Measurements from ENCODE around the gene MAN2A2.

MAN2A2 gene

GRCh38 chr15:90938261-90938660 is 35.2 kb downstream of the MAN2A2 start:
- Histone ChIP-seq H3K9me3 (ENCODE audit: control insufficient read depth, low read length) (no peaks in the 10 kb centered on the region), H3K9ac (ENCODE audit: low read length) (no peak overlapping the region), H3K4me1 (ENCODE audit: control insufficient read depth, insufficient read depth, low read length) (peaks cover 20% of the 10 kb centered on the region), H3K36me3 (ENCODE audit: control insufficient read depth, insufficient read depth, low read length) (peaks cover 24% of the 10 kb centered on the region), H3K4me3 (ENCODE audit: low read length) (no peak overlapping the region), H3K27me3 (ENCODE audit: control insufficient read depth, insufficient read depth, low read length) (no peaks in the 10 kb centered on the region)

GRCh38 chr15:90939756-90940155 is 36.7 kb downstream of the MAN2A2 start:
- no peak overlapping the region for H3K9ac ChIP-seq (ENCODE audit: low read length)
- no peaks in the 10 kb centered on the region for H3K27me3 ChIP-seq (ENCODE audit: control insufficient read depth, insufficient read depth, low read length)
- no peak overlapping the region for H3K4me3 ChIP-seq (ENCODE audit: low read length)
- no peaks in the 10 kb centered on the region for H3K9me3 ChIP-seq (ENCODE audit: control insufficient read depth, low read length)
- peaks cover 24% of the 10 kb centered on the region for H3K36me3 ChIP-seq (ENCODE audit: control insufficient read depth, insufficient read depth, low read length)
- peaks cover 11% of the 10 kb centered on the region for H3K4me1 ChIP-seq (ENCODE audit: control insufficient read depth, insufficient read depth, low read length)

GRCh38 chr15:90941038-90941437 is 37.9 kb downstream of the MAN2A2 start:
- Histone ChIP-seq H3K4me1 (ENCODE audit: control insufficient read depth, insufficient read depth, low read length) (peaks cover 5% of the 10 kb centered on the region), H3K36me3 (ENCODE audit: control insufficient read depth, insufficient read depth, low read length) (peaks cover 24% of the 10 kb centered on the region), H3K9ac (ENCODE audit: low read length) (no peak overlapping the region), H3K9me3 (ENCODE audit: control insufficient read depth, low read length) (no peaks in the 10 kb centered on the region), H3K4me3 (ENCODE audit: low read length) (no peak overlapping the region), H3K27me3 (ENCODE audit: control insufficient read depth, insufficient read depth, low read length) (no peaks in the 10 kb centered on the region)

- no peaks in the 10 kb centered on the region for H3K9me3 ChIP-seq (ENCODE audit: control insufficient read depth, low read length)
- H3K36me3 ChIP-seq (ENCODE audit: control insufficient read depth, insufficient read depth, low read length), result peaks cover 20% of the 10 kb centered on the region
- no peaks in the 10 kb centered on the region for H3K27me3 ChIP-seq (ENCODE audit: control insufficient read depth, insufficient read depth, low read length)
- no peak overlapping the region for H3K4me3 ChIP-seq (ENCODE audit: low read length)
- H3K9ac ChIP-seq (ENCODE audit: low read length), result no peak overlapping the region
- no peaks in the 10 kb centered on the region for H3K4me1 ChIP-seq (ENCODE audit: control insufficient read depth, insufficient read depth, low read length)
Observed at GRCh38 chr15:90942354-90943120, 39.4 kb downstream of the MAN2A2 start.

GRCh38 chr15:90945091-90945490 is 42.0 kb downstream of the MAN2A2 start:
- H3K9ac ChIP-seq (ENCODE audit: low read length), result no peak overlapping the region
- no peak overlapping the region for H3K4me3 ChIP-seq (ENCODE audit: low read length)
- H3K27me3 ChIP-seq (ENCODE audit: control insufficient read depth, insufficient read depth, low read length), result no peaks in the 10 kb centered on the region
- peaks cover 9% of the 10 kb centered on the region for H3K4me1 ChIP-seq (ENCODE audit: control insufficient read depth, insufficient read depth, low read length)
- H3K36me3 ChIP-seq (ENCODE audit: control insufficient read depth, insufficient read depth, low read length), result peaks cover 9% of the 10 kb centered on the region
- no peaks in the 10 kb centered on the region for H3K9me3 ChIP-seq (ENCODE audit: control insufficient read depth, low read length)

- no peaks in the 10 kb centered on the region for H3K27me3 ChIP-seq (ENCODE audit: control insufficient read depth, insufficient read depth, low read length)
- H3K36me3 ChIP-seq (ENCODE audit: control insufficient read depth, insufficient read depth, low read length), result no peaks in the 10 kb centered on the region
- H3K9ac ChIP-seq (ENCODE audit: low read length), result no peak overlapping the region
- no peaks in the 10 kb centered on the region for H3K9me3 ChIP-seq (ENCODE audit: control insufficient read depth, low read length)
- H3K4me3 ChIP-seq (ENCODE audit: low read length), result no peak overlapping the region
- H3K4me1 ChIP-seq (ENCODE audit: control insufficient read depth, insufficient read depth, low read length), result peaks cover 9% of the 10 kb centered on the region
Observed at GRCh38 chr15:90946538-90946937, 43.4 kb downstream of the MAN2A2 start.

GRCh38 chr15:90946941-90947576 is 44.0 kb downstream of the MAN2A2 start:
- no peaks in the 10 kb centered on the region for H3K27me3 ChIP-seq (ENCODE audit: control insufficient read depth, insufficient read depth, low read length)
- H3K4me3 ChIP-seq (ENCODE audit: low read length), result no peak overlapping the region
- H3K36me3 ChIP-seq (ENCODE audit: control insufficient read depth, insufficient read depth, low read length), result no peaks in the 10 kb centered on the region
- H3K9me3 ChIP-seq (ENCODE audit: control insufficient read depth, low read length), result no peaks in the 10 kb centered on the region
- no peak overlapping the region for H3K9ac ChIP-seq (ENCODE audit: low read length)
- peaks cover 9% of the 10 kb centered on the region for H3K4me1 ChIP-seq (ENCODE audit: control insufficient read depth, insufficient read depth, low read length)

GRCh38 chr15:90947577-90948357 is 44.7 kb downstream of the MAN2A2 start:
- H3K4me3 ChIP-seq (ENCODE audit: low read length), result no peak overlapping the region
- no peaks in the 10 kb centered on the region for H3K27me3 ChIP-seq (ENCODE audit: control insufficient read depth, insufficient read depth, low read length)
- H3K36me3 ChIP-seq (ENCODE audit: control insufficient read depth, insufficient read depth, low read length), result no peaks in the 10 kb centered on the region
- peaks cover 9% of the 10 kb centered on the region for H3K4me1 ChIP-seq (ENCODE audit: control insufficient read depth, insufficient read depth, low read length)
- no peaks in the 10 kb centered on the region for H3K9me3 ChIP-seq (ENCODE audit: control insufficient read depth, low read length)
- no peak overlapping the region for H3K9ac ChIP-seq (ENCODE audit: low read length)

- peaks cover 9% of the 10 kb centered on the region for H3K4me1 ChIP-seq (ENCODE audit: control insufficient read depth, insufficient read depth, low read length)
- no peaks in the 10 kb centered on the region for H3K36me3 ChIP-seq (ENCODE audit: control insufficient read depth, insufficient read depth, low read length)
- no peak overlapping the region for H3K4me3 ChIP-seq (ENCODE audit: low read length)
- H3K9me3 ChIP-seq (ENCODE audit: control insufficient read depth, low read length), result no peaks in the 10 kb centered on the region
- H3K27me3 ChIP-seq (ENCODE audit: control insufficient read depth, insufficient read depth, low read length), result no peaks in the 10 kb centered on the region
- no peak overlapping the region for H3K9ac ChIP-seq (ENCODE audit: low read length)
Observed at GRCh38 chr15:90948506-90948905, 45.4 kb downstream of the MAN2A2 start.

GRCh38 chr15:90949979-90950675 is 47.0 kb downstream of the MAN2A2 start:
- Histone ChIP-seq H3K36me3 (ENCODE audit: control insufficient read depth, insufficient read depth, low read length) (no peaks in the 10 kb centered on the region), H3K9me3 (ENCODE audit: control insufficient read depth, low read length) (no peaks in the 10 kb centered on the region), H3K4me1 (ENCODE audit: control insufficient read depth, insufficient read depth, low read length) (peaks cover 11% of the 10 kb centered on the region), H3K4me3 (ENCODE audit: low read length) (no peak overlapping the region), H3K9ac (ENCODE audit: low read length) (no peak overlapping the region), H3K27me3 (ENCODE audit: control insufficient read depth, insufficient read depth, low read length) (no peaks in the 10 kb centered on the region)

GRCh38 chr15:90950676-90951075 is 47.6 kb downstream of the MAN2A2 start:
- Histone ChIP-seq H3K36me3 (ENCODE audit: control insufficient read depth, insufficient read depth, low read length) (no peaks in the 10 kb centered on the region), H3K4me1 (ENCODE audit: control insufficient read depth, insufficient read depth, low read length) (peaks cover 16% of the 10 kb centered on the region)

More at GRCh38 chr15:90950676-90951075, 47.6 kb downstream of the MAN2A2 start:
- Histone ChIP-seq H3K9me3 (ENCODE audit: control insufficient read depth, low read length) (no peaks in the 10 kb centered on the region), H3K4me3 (ENCODE audit: low read length) (no peak overlapping the region), H3K9ac (ENCODE audit: low read length) (no peak overlapping the region), H3K27me3 (ENCODE audit: control insufficient read depth, insufficient read depth, low read length) (no peaks in the 10 kb centered on the region)

Measured in mucosa of stomach (tissue), 1 donor.